Neuronal stem cell (in vitro differentiated cells): ENCODE results near the gene DVL2. TPM values are rescaled to one million over a fixed set of nuclear protein-coding genes. Genes with fewer than 3 reads are reported as not detected.

Source experiments
- DNase-seq: peaks from one replicate; pipeline ENCODE4 v3.0.0-alpha.2; 2013; ENCODE audit warnings: low spot score
- H2AFZ ChIP-seq: one replicate; pipeline ENCODE4 v1.6.1; 2013; ENCODE audit warnings: mild to moderate bottlenecking, low read length, inconsistent platforms
- H2AK5ac ChIP-seq: 2 replicates; pipeline ENCODE4 v1.6.1; 2013; ENCODE audit warnings: low read depth, mild to moderate bottlenecking, inconsistent platforms, low read length, moderate library complexity, mixed read lengths
- H2BK120ac ChIP-seq: 2 replicates; pipeline ENCODE4 v1.6.1; 2013; ENCODE audit warnings: low read depth, mild to moderate bottlenecking, inconsistent platforms, low read length, moderate library complexity, mixed read lengths
- H2BK12ac ChIP-seq: one replicate; pipeline ENCODE4 v1.6.1; 2013; ENCODE audit warnings: low read length, inconsistent platforms
- H2BK15ac ChIP-seq: 2 replicates; pipeline ENCODE4 v1.6.1; 2013; ENCODE audit warnings: mild to moderate bottlenecking, low read length, inconsistent platforms, mixed read lengths
- H2BK5ac ChIP-seq: one replicate; pipeline ENCODE4 v1.6.1; 2013; ENCODE audit warnings: inconsistent platforms, mild to moderate bottlenecking, low read length, moderate library complexity
- H3K14ac ChIP-seq: one replicate; pipeline ENCODE4 v1.6.1; 2013; ENCODE audit warnings: low read length, inconsistent platforms
- H3K18ac ChIP-seq: 2 replicates; pipeline ENCODE4 v1.6.1; 2013; ENCODE audit warnings: low read length, inconsistent platforms
- H3K23ac ChIP-seq: 2 replicates; pipeline ENCODE4 v1.6.1; 2013; ENCODE audit warnings: low read depth, mild to moderate bottlenecking, mixed read lengths, low read length, inconsistent platforms; ENCODE audit not compliant: poor library complexity
- H3K27ac ChIP-seq: replicated peaks from 3 replicates; pipeline ENCODE4 v1.5.1; 2013; ENCODE audit warnings: low read length, inconsistent platforms
- H3K27me3 ChIP-seq, 3 experiments: 2 replicates each; pipeline ENCODE4 v1.6.1; 2013; ENCODE audit warnings: low read length in 3 of 3, mild to moderate bottlenecking in 2 of 3, inconsistent platforms in 1 of 3, low read depth in 1 of 3, mixed read lengths in 1 of 3, moderate library complexity in 1 of 3; ENCODE audit not compliant: control insufficient read depth in 3 of 3, insufficient read depth in 3 of 3
- H3K36me3 ChIP-seq, 2 donors: replicated peaks in 1 of 2; 2 replicates each; pipeline ENCODE4 v1.6.1; 2013; ENCODE audit warnings: low read length in 2 of 2; ENCODE audit not compliant: control insufficient read depth in 2 of 2, insufficient read depth in 2 of 2
- H3K4ac ChIP-seq: 2 replicates; pipeline ENCODE4 v1.6.1; 2013; ENCODE audit warnings: inconsistent platforms, mild to moderate bottlenecking, low read length, moderate library complexity
- H3K4me1 ChIP-seq, 2 donors: 1 replicate in 1 of 2; 2 replicates in 1 of 2; pipeline ENCODE4 v1.6.1; 2013; ENCODE audit warnings: low read length in 2 of 2, low read depth in 1 of 2; ENCODE audit not compliant: control insufficient read depth in 2 of 2, insufficient read depth in 1 of 2
- H3K4me2 ChIP-seq: one replicate; pipeline ENCODE4 v1.6.1; 2013; ENCODE audit warnings: mild to moderate bottlenecking, low read length, inconsistent platforms; ENCODE audit not compliant: insufficient read depth, poor library complexity, severe bottlenecking
- H3K4me3 ChIP-seq, 2 donors: 2 replicates each; pipeline ENCODE4 v1.5.1; 2013; ENCODE audit warnings: low read length in 2 of 2, mild to moderate bottlenecking in 2 of 2, inconsistent platforms in 1 of 2, moderate library complexity in 1 of 2
- H3K79me1 ChIP-seq: one replicate; pipeline ENCODE4 v1.6.1; 2013; ENCODE audit warnings: low read depth, mild to moderate bottlenecking, inconsistent platforms, low read length, moderate library complexity
- H3K9ac ChIP-seq: one replicate; pipeline ENCODE4 v1.6.1; 2013; ENCODE audit warnings: mild to moderate bottlenecking, low read depth, low read length, inconsistent platforms; ENCODE audit not compliant: poor library complexity
- H3K9me3 ChIP-seq, 2 donors: replicated peaks in 1 of 2; 2 replicates each; pipeline versions ENCODE3 to v1.6.1; 2013; ENCODE audit warnings: low read length in 2 of 2, mild to moderate bottlenecking in 2 of 2, inconsistent platforms in 1 of 2, low read depth in 1 of 2, mixed read lengths in 1 of 2, moderate library complexity in 1 of 2; ENCODE audit not compliant: control insufficient read depth in 2 of 2, insufficient read depth in 1 of 2
- H4K8ac ChIP-seq: one replicate; pipeline ENCODE4 v1.6.1; 2013; ENCODE audit warnings: low read depth, mild to moderate bottlenecking, inconsistent platforms, low read length, moderate library complexity
- H4K91ac ChIP-seq: one replicate; pipeline ENCODE4 v1.6.1; 2013; ENCODE audit warnings: low read length, low read depth, mild to moderate bottlenecking, inconsistent platforms; ENCODE audit not compliant: poor library complexity
- WGBS, 2 donors: extraction: QIAGEN DNeasy Blood & Tissue Kit; methylation state at CpG; one replicate each; pipeline ENCODE4 v1.1.7; 2013; ENCODE audit warnings: missing lambda C conversion rate in 2 of 2, mixed read lengths in 1 of 2; ENCODE audit not compliant: insufficient read length in 2 of 2, insufficient replicate concordance in 1 of 2; ENCODE audit errors: extremely low coverage in 2 of 2; 5-methylcytosine and 5-hydroxymethylcytosine counted together
- small RNA-seq: library from polyadenylated mRNA; stranded (forward); fragments of <200 nt; extraction: miRNeasy Mini kit (QIAGEN cat#:217004); gene quantifications from one replicate; pipeline ENCODE3, GENCODE V24; 2013; ENCODE audit not compliant: insufficient read depth

Gene DVL2

GRCh38 chr17:7176107-7176840 lies 58.0 kb downstream of the DVL2 start:
- H2AK5ac ChIP-seq: no peak overlapping the region
- 100% methylated on average over 1 of the region's 1 CpG for WGBS, 2 donors

More at GRCh38 chr17:7176107-7176840, 58.0 kb downstream of the DVL2 start:
- Histone ChIP-seq H3K27me3 (peaks cover 0 to 30% (median 0%) of the 10 kb centered on the region in 3 experiments), H2BK12ac (no peak overlapping the region), H3K27ac (no peak overlapping the region), H3K4me3 (peak overlapping the region; percentile 57 to 61), H3K79me1 (peaks cover 2% of the 10 kb centered on the region), H3K4me2 (peak overlapping the region; percentile 37), H3K18ac (peak overlapping the region; percentile 5), H2BK120ac (no peak overlapping the region), H3K23ac (peak overlapping the region; percentile 8), H3K9ac (no peak overlapping the region), H3K14ac (peak overlapping the region; percentile 78), H3K36me3 (peaks cover 0 to 10% of the 10 kb centered on the region in 2 donors), H2AFZ (peak overlapping the region; percentile 96), H3K4ac (no peak overlapping the region), H2BK15ac (no peak overlapping the region), H3K9me3 (peaks cover 0 to 10% of the 10 kb centered on the region in 2 donors), H2BK5ac (no peak overlapping the region), H4K91ac (no peak overlapping the region), H3K4me1 (peaks cover 15% of the 10 kb centered on the region in 2 donors), H4K8ac (no peak overlapping the region)
- DNase-seq: no peak

Small RNAs within 50 kb of the gene (small RNA-seq; reads per million reads assigned to genes)
- gene AC120057.4 (not detected), gene MIR324 (150 reads per million, percentile 97 among the genes with 10 or more reads in this experiment), gene RF00019 (not detected)
